Thyroid gland (tissue), 4 donors: Measurements from ENCODE around the gene CACNA1G.

Experiments
- CTCF ChIP-seq, 6 experiments: fragments of 200-600 bp in 3 of 6; fragments of 450-650 bp in 3 of 6; sonication (generic) in 3 of 6; IDR thresholded peaks; one replicate each; pipeline ENCODE4 v1.5.1; 2016 to 2019; ENCODE audit warnings: antibody characterized with exemption in 6 of 6, mild to moderate bottlenecking in 2 of 6, inconsistent platforms in 1 of 6, moderate library complexity in 1 of 6
- POLR2A ChIP-seq, 2 donors: fragments of 450-650 bp; IDR thresholded peaks; one replicate each; pipeline ENCODE4 v1.6.1; 2017; ENCODE audit warnings: antibody characterized with exemption in 2 of 2, mild to moderate bottlenecking in 2 of 2, moderate library complexity in 1 of 2

DNA sequence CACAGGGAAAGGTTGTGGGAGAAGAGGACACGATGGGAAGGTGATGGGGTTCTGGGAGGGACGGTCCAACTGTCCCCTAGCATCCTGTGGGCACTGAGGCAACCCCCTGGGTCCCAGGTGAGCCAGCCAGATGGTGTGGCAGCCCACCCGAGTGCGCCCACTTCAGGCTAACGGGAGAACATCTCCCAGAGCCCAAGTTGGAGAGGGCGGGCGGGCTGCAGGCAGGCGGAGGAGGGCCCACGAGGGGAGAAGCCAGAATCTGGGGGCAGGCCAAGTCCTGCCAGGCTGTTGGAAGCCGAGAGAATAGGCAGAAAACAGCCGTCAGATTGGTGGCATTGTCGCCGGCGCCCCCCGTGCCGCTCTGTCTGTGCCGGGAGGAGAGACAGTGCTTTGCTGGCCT lies 60.3 kb downstream of the CACNA1G start:
- TF ChIP-seq CTCF (IDR thresholded peaks at IDR 0.05) (no peak), POLR2A (IDR thresholded peaks at IDR 0.05) (no peak)
